DND-41 (cell line): Measurements from ENCODE around the gene ZFHX3.
A peak's percentile ranks its signal among the peaks of the same experiment; 100 is the strongest.

ENCODE experiments used
- ATAC-seq: fragments of 200-7000 bp; cut with Tn5 transposase; 3 replicates; pipeline ENCODE4 v1.9.1; 2021; ENCODE audit warnings: low read depth; ENCODE audit not compliant: insufficient read depth
- DNase-seq: peaks from one replicate; pipeline ENCODE4 v3.0.0-alpha.2; 2020
- H2AFZ ChIP-seq: 2 replicates; pipeline ENCODE4 v1.6.0; 2012; ENCODE audit warnings: low read depth, low read length
- H3K27ac ChIP-seq: 2 replicates; pipeline ENCODE4 v1.5.1; 2012; ENCODE audit warnings: low read length, inconsistent platforms
- H3K27me3 ChIP-seq: fragments of 200-600 bp; sonication (generic); 2 replicates; pipeline ENCODE4 v1.6.0; 2012; ENCODE audit warnings: low read length, mild to moderate bottlenecking, inconsistent platforms; ENCODE audit not compliant: insufficient read depth, poor library complexity
- H3K36me3 ChIP-seq: 2 replicates; pipeline ENCODE4 v1.5.1; 2012; ENCODE audit warnings: low read length, inconsistent platforms; ENCODE audit not compliant: insufficient read depth
- H3K4me1 ChIP-seq: 2 replicates; pipeline ENCODE4 v1.5.1; 2012; ENCODE audit warnings: mild to moderate bottlenecking, low read length; ENCODE audit not compliant: insufficient read depth
- H3K4me2 ChIP-seq: 2 replicates; pipeline ENCODE4 v1.6.0; 2012; ENCODE audit warnings: mild to moderate bottlenecking, moderate library complexity, low read length, inconsistent platforms; ENCODE audit not compliant: insufficient read depth
- H3K4me3 ChIP-seq, 2 experiments: fragments of 200-600 bp in 1 of 2; shearing (Covaris generic) in 1 of 2; 2 replicates each; pipeline ENCODE4 v1.5.1; 2012 to 2016; ENCODE audit warnings: inconsistent platforms in 2 of 2, low read length in 2 of 2, mild to moderate bottlenecking in 2 of 2, low read depth in 1 of 2, moderate library complexity in 1 of 2
- H3K79me2 ChIP-seq: 2 replicates; pipeline ENCODE4 v1.6.0; 2012; ENCODE audit warnings: low read length, inconsistent platforms; ENCODE audit not compliant: insufficient read depth
- H3K9ac ChIP-seq: 2 replicates; pipeline ENCODE4 v1.6.0; 2012; ENCODE audit warnings: low read depth, mild to moderate bottlenecking, inconsistent platforms, low read length, moderate library complexity
- H3K9me3 ChIP-seq: 2 replicates; pipeline ENCODE4 v1.5.1; 2012; ENCODE audit warnings: low read length, moderate library complexity, mild to moderate bottlenecking, inconsistent platforms; ENCODE audit not compliant: insufficient read depth, severe bottlenecking
- H4K20me1 ChIP-seq: 2 replicates; pipeline ENCODE4 v1.6.0; 2012; ENCODE audit warnings: low read length; ENCODE audit not compliant: insufficient read depth
- EZH2 ChIP-seq: IDR thresholded peaks from 3 replicates; pipeline ENCODE4 v1.6.1; 2012; ENCODE audit warnings: borderline replicate concordance, low read depth, mild to moderate bottlenecking, moderate library complexity, low read length, inconsistent platforms; ENCODE audit not compliant: severe bottlenecking
- TF ChIP-seq, protein P1 (sequence below): IDR thresholded peaks from 2 replicates; pipeline ENCODE4 v1.5.1; 2012; ENCODE audit warnings: borderline replicate concordance, low read length, moderate library complexity, mild to moderate bottlenecking; ENCODE audit not compliant: poor library complexity, severe bottlenecking; ENCODE audit errors: extremely low read depth

The ZFHX3 gene

GRCh38 chr16:72921106-72921505 is 126.8 kb downstream of the ZFHX3 start:
- no peaks in the 10 kb centered on the region for H3K27me3 ChIP-seq
- ATAC-seq (peak; percentile 89), DNase-seq (peak; percentile 83)
- H3K4me1 ChIP-seq: peaks cover 30% of the 10 kb centered on the region
- no peaks in the 10 kb centered on the region for H3K79me2 ChIP-seq
- peak overlapping the region; percentile 54 for H3K4me2 ChIP-seq
- TF ChIP-seq, protein P1, sequence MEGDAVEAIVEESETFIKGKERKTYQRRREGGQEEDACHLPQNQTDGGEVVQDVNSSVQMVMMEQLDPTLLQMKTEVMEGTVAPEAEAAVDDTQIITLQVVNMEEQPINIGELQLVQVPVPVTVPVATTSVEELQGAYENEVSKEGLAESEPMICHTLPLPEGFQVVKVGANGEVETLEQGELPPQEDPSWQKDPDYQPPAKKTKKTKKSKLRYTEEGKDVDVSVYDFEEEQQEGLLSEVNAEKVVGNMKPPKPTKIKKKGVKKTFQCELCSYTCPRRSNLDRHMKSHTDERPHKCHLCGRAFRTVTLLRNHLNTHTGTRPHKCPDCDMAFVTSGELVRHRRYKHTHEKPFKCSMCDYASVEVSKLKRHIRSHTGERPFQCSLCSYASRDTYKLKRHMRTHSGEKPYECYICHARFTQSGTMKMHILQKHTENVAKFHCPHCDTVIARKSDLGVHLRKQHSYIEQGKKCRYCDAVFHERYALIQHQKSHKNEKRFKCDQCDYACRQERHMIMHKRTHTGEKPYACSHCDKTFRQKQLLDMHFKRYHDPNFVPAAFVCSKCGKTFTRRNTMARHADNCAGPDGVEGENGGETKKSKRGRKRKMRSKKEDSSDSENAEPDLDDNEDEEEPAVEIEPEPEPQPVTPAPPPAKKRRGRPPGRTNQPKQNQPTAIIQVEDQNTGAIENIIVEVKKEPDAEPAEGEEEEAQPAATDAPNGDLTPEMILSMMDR: no peak
- no peak for TF ChIP-seq EZH2
- H3K9me3 ChIP-seq: no peaks in the 10 kb centered on the region
- peak overlapping the region; percentile 75 for H3K27ac ChIP-seq
- peak overlapping the region; percentile 38; the same call in 1 of the 2 replicates for H2AFZ ChIP-seq
- peaks cover 17% of the 10 kb centered on the region for H4K20me1 ChIP-seq
- no peaks in the 10 kb centered on the region for H3K36me3 ChIP-seq
- H3K4me3 ChIP-seq: peak overlapping the region in 1 of 2 experiments; percentile 25; a peak in 2 of 4 replicates
- H3K9ac ChIP-seq: peak overlapping the region; percentile 34

DNA sequence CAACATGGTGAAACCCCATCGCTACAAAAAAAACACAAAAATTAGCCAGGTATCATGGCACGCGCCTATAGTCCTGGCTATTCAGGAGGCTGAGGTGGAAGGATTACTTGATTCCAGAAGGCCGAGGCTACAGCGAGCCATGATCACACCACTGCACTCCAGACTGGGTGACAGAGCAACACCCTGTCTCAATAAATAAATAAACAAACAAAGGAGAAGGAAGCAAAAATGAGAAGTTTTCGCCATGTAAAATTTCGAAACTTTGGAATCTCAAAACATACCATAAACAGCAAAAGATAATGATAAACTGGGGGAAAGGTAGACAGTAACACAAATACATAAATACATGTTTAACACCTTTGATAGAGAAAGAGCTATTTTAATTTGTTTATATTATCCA is 130.9 kb downstream of the ZFHX3 start:
- H3K27ac ChIP-seq: no peak overlapping the region
- no peaks in the 10 kb centered on the region for H3K79me2 ChIP-seq
- H2AFZ ChIP-seq: no peak overlapping the region
- H3K4me2 ChIP-seq: no peak overlapping the region
- no peak for ATAC-seq
- no peaks in the 10 kb centered on the region for H3K9me3 ChIP-seq
- H3K4me1 ChIP-seq: peaks cover 29% of the 10 kb centered on the region
- TF ChIP-seq EZH2: no peak
- TF ChIP-seq, protein P1: no peak
- H3K9ac ChIP-seq: no peak overlapping the region
- H3K4me3 ChIP-seq: no peak overlapping the region
- no peak for DNase-seq
- no peaks in the 10 kb centered on the region for H3K27me3 ChIP-seq
- no peaks in the 10 kb centered on the region for H3K36me3 ChIP-seq
- 0 out of 2 replicates have a peak, but pooled peaks cover 3% of the 10 kb centered on the region for H4K20me1 ChIP-seq

- DNase-seq (no peak), ATAC-seq (no peak)
- no peak overlapping the region for H2AFZ ChIP-seq
- H3K79me2 ChIP-seq: no peaks in the 10 kb centered on the region
- peaks cover 12% of the 10 kb centered on the region for H3K4me1 ChIP-seq
- no peak overlapping the region for H3K27ac ChIP-seq
- H3K9ac ChIP-seq: no peak overlapping the region
- H4K20me1 ChIP-seq: 0 out of 2 replicates have a peak, but pooled peaks cover 3% of the 10 kb centered on the region
- no peak overlapping the region for H3K4me3 ChIP-seq
- H3K4me2 ChIP-seq: no peak overlapping the region
- TF ChIP-seq, protein P1: no peak
- H3K9me3 ChIP-seq: no peaks in the 10 kb centered on the region
- no peaks in the 10 kb centered on the region for H3K36me3 ChIP-seq
- no peaks in the 10 kb centered on the region for H3K27me3 ChIP-seq
Observed at GRCh38 chr16:72915331-72915730, 132.6 kb downstream of the ZFHX3 start.

GRCh38 chr16:72913551-72913950 is 134.4 kb downstream of the ZFHX3 start:
- no peak overlapping the region for H3K9ac ChIP-seq
- 0 out of 2 replicates have a peak, but pooled peaks cover 3% of the 10 kb centered on the region for H4K20me1 ChIP-seq
- ATAC-seq (no peak), DNase-seq (no peak)
- peaks cover 7% of the 10 kb centered on the region; the same call in 1 of the 2 replicates for H3K4me1 ChIP-seq
- no peak overlapping the region for H3K4me3 ChIP-seq
- no peak overlapping the region for H3K4me2 ChIP-seq
- TF ChIP-seq EZH2: no peak
- TF ChIP-seq, protein P1: no peak
- no peak overlapping the region for H2AFZ ChIP-seq
- no peak overlapping the region; the same call in 1 of the 2 replicates for H3K27ac ChIP-seq
- H3K79me2 ChIP-seq: no peaks in the 10 kb centered on the region
- no peaks in the 10 kb centered on the region for H3K9me3 ChIP-seq
- H3K27me3 ChIP-seq: no peaks in the 10 kb centered on the region
- no peaks in the 10 kb centered on the region for H3K36me3 ChIP-seq
